HepG2 (cell line): Measurements from ENCODE around the gene AP1M2. TPM values are rescaled to one million over a fixed set of nuclear protein-coding genes. Genes with fewer than 3 reads are reported as not detected.

Experiments
- CBX1 ChIP-seq: IDR thresholded peaks from one replicate; pipeline ENCODE4 v1.6.1; 2016; ENCODE audit warnings: antibody characterized with exemption, low read depth
- HOMEZ ChIP-seq: IDR thresholded peaks from 2 replicates; pipeline ENCODE4 v1.6.1; 2016; ENCODE audit warnings: low read depth
- PHF8 ChIP-seq: sonication (generic); formaldehyde crosslinking; IDR thresholded peaks from 2 replicates; pipeline ENCODE4 v1.5.0; 2020; ENCODE audit warnings: missing genetic modification reagents
- TEF ChIP-seq: sonication (generic); formaldehyde crosslinking; IDR thresholded peaks from 2 replicates; pipeline ENCODE4 v1.5.0; 2020; ENCODE audit warnings: missing genetic modification reagents
- TFE3 ChIP-seq: IDR thresholded peaks from 2 replicates; pipeline ENCODE4 v1.6.1; 2016
- XRCC5 ChIP-seq: fragments of 200-400 bp; formaldehyde crosslinking; optimal IDR thresholded peaks from 2 replicates; pipeline ENCODE3; 2017; ENCODE audit warnings: mild to moderate bottlenecking, low read length
- ZFP41 ChIP-seq: sonication (generic); formaldehyde crosslinking; IDR thresholded peaks from 2 replicates; pipeline ENCODE4 v1.4.0; 2020; ENCODE audit warnings: mild to moderate bottlenecking, missing genetic modification reagents, borderline replicate concordance
- ZNF251 ChIP-seq: sonication (generic); formaldehyde crosslinking; IDR thresholded peaks from 2 replicates; pipeline ENCODE4 v1.9.0; 2021; ENCODE audit warnings: mild to moderate bottlenecking, missing genetic modification reagents
- ZNF318 ChIP-seq: sonication (generic); formaldehyde crosslinking; IDR thresholded peaks from 2 replicates; pipeline ENCODE4 v1.4.0; 2020; ENCODE audit warnings: mild to moderate bottlenecking, missing genetic modification reagents
- ZNF646 ChIP-seq: sonication (generic); formaldehyde crosslinking; IDR thresholded peaks from 2 replicates; pipeline ENCODE4 v1.9.0; 2021; ENCODE audit warnings: mild to moderate bottlenecking, missing genetic modification reagents
- polyA plus RNA-seq, 8 experiments: library from polyadenylated mRNA; depleted of rRNA in 3 of 8; stranded (reverse) in 7 of 8; unstranded in 1 of 8; fragments of >200 nt; fragmentation: Illumina TruSeq in 4 of 8; extraction: Trizol in 4 of 8; gene quantifications; 2 replicates each; pipeline versions ENCODE4 v1.2.1 to v1.2.3, GENCODE V29; 2011 to 2016; ENCODE audit warnings: low read depth in 4 of 8, missing spikeins in 1 of 8, mixed read lengths in 1 of 8; ENCODE audit not compliant: insufficient read depth in 1 of 8
- total RNA-seq, 5 experiments: library from RNA; depleted of rRNA; stranded (reverse); fragments of >200 nt; fragmentation: Illumina TruSeq; extraction: Trizol; gene quantifications; 2 replicates each; pipeline ENCODE4 v1.2.3, GENCODE V29; 2016; ENCODE audit warnings: low read depth in 1 of 5

AP1M2 gene
- total and polyA plus RNA-seq, 2 of the 13 experiments (the other 11 are each of a cell fraction or from before 2014, with no cell fraction given) = 6.3 to 76.8 TPM

- TF ChIP-seq ZNF646 (no peak), TFE3 (no peak), XRCC5 (no peak), PHF8 (no peak), ZNF318 (CRISPR knock-in tag) (no peak), TEF (CRISPR knock-in tag) (no peak), HOMEZ (CRISPR knock-in tag) (no peak), ZFP41 (no peak), ZNF251 (CRISPR knock-in tag) (no peak), CBX1 (no peak)
These were observed 18.9 kb downstream of the AP1M2 start (continued) for GRCh38 chr19:10568062-10568825.
